Choroid plexus epithelial cell (primary cell): ENCODE results near the gene FKBP10.
A peak's percentile ranks its signal among the peaks of the same experiment; 100 is the strongest.
"Not testable (repeated sequence)": the region's sequence is repeated elsewhere in the genome, so short reads cannot be mapped to it uniquely, and the experiment has no call there.

ENCODE experiments used
- DNase-seq: peaks from one replicate; pipeline ENCODE4 v3.0.0-alpha.2; 2010; ENCODE audit warnings: low read depth
- H3K4me3 ChIP-seq: 2 replicates; pipeline ENCODE4 v1.5.1; 2011; ENCODE audit warnings: low read depth, mild to moderate bottlenecking, control low read depth, low read length, moderate library complexity
- TF ChIP-seq, protein P1 (sequence below): conservative IDR thresholded peaks from 2 replicates; pipeline ENCODE4 v1.5.1; 2011; ENCODE audit warnings: low read depth, mild to moderate bottlenecking, control low read depth, inconsistent platforms, low read length, moderate library complexity

Gene FKBP10

DNA sequence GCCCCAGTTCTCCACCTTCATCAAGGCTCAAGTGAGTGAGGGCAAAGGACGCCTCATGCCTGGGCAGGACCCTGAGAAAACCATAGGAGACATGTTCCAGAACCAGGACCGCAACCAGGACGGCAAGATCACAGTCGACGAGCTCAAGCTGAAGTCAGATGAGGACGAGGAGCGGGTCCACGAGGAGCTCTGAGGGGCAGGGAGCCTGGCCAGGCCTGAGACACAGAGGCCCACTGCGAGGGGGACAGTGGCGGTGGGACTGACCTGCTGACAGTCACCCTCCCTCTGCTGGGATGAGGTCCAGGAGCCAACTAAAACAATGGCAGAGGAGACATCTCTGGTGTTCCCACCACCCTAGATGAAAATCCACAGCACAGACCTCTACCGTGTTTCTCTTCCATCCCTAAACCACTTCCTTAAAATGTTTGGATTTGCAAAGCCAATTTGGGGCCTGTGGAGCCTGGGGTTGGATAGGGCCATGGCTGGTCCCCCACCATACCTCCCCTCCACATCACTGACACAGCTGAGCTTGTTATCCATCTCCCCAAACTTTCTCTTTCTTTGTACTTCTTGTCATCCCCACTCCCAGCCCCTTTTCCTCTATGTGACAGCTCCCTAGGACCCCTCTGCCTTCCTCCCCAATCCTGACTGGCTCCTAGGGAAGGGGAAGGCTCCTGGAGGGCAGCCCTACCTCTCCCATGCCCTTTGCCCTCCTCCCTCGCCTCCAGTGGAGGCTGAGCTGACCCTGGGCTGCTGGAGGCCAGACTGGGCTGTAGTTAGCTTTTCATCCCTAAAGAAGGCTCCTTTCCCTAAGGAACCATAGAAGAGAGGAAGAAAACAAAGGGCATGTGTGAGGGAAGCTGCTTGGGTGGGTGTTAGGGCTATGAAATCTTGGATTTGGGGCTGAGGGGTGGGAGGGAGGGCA, 9.7 kb downstream of the FKBP10 start:
- TF ChIP-seq, protein P1, sequence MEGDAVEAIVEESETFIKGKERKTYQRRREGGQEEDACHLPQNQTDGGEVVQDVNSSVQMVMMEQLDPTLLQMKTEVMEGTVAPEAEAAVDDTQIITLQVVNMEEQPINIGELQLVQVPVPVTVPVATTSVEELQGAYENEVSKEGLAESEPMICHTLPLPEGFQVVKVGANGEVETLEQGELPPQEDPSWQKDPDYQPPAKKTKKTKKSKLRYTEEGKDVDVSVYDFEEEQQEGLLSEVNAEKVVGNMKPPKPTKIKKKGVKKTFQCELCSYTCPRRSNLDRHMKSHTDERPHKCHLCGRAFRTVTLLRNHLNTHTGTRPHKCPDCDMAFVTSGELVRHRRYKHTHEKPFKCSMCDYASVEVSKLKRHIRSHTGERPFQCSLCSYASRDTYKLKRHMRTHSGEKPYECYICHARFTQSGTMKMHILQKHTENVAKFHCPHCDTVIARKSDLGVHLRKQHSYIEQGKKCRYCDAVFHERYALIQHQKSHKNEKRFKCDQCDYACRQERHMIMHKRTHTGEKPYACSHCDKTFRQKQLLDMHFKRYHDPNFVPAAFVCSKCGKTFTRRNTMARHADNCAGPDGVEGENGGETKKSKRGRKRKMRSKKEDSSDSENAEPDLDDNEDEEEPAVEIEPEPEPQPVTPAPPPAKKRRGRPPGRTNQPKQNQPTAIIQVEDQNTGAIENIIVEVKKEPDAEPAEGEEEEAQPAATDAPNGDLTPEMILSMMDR: no peak

DNA sequence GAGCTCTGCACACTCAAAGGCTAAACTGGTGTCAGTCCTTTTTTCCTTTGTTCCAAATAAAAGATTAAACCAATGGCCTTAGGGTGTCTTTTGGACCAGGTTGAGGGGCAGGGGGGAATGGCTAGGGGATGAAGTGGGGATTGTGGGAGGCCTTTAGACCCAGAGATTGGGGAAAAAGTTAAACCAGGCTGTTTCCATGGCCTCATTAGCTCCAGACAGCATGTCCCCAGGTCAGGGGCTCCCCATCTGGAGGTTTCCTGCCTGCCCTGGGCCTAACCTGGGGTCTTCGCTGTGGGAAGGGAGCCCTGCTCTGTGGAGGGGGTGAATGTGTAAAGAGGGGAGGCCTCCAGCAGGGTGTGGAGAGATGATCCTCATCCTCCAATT, 10.3 kb downstream of the FKBP10 start:
- TF ChIP-seq, protein P1: no peak
- H3K4me3 ChIP-seq: no peak overlapping the region
- DNase-seq: no peak

More for the DNA sequence above, 9.7 kb downstream of the FKBP10 start:
- H3K4me3 ChIP-seq: no peak overlapping the region
- DNase-seq: no peak

DNA sequence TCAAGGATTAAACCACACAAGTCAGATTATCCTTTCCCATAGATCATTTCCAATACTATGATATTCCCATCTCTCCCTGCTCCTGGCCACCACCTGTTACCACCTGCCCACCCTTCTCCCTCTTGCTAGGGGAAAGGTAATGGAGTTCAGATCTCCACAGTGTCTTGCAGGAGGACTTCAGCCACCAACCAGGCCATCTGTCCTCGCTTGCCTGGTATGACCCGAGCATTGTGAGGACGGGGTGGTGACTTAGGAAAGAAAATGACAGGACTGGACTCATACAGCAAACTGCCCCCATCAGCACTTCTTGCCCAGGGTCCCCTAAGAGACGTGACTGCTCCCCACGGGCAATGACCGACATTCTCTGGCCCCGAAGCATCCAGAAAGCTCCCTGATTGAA, 10.8 kb downstream of the FKBP10 start:
- no peak overlapping the region for H3K4me3 ChIP-seq
- TF ChIP-seq, protein P1: no peak
- DNase-seq: no peak

DNA sequence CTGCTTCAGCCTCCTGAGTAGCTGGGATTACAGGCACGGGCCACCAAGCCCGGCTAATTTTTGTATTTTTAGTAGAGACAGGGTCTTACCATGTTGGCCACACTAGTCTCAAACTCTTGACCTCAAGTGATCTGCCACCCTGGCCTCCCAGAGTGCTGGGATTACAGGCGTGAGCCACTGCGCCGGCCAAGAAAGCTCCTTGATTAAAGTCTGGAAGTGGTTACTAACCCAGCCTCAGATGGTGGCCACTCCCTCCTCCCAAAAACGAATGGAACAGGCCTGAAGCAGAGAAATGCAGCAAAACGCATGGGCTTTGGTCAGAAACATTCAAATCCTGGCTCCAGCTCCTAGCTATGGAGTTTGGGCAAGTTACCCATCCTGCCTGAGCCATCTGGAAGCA, 11.3 kb downstream of the FKBP10 start:
- no peak overlapping the region for H3K4me3 ChIP-seq
- TF ChIP-seq, protein P1: no peak
- DNase-seq: no peak

DNA sequence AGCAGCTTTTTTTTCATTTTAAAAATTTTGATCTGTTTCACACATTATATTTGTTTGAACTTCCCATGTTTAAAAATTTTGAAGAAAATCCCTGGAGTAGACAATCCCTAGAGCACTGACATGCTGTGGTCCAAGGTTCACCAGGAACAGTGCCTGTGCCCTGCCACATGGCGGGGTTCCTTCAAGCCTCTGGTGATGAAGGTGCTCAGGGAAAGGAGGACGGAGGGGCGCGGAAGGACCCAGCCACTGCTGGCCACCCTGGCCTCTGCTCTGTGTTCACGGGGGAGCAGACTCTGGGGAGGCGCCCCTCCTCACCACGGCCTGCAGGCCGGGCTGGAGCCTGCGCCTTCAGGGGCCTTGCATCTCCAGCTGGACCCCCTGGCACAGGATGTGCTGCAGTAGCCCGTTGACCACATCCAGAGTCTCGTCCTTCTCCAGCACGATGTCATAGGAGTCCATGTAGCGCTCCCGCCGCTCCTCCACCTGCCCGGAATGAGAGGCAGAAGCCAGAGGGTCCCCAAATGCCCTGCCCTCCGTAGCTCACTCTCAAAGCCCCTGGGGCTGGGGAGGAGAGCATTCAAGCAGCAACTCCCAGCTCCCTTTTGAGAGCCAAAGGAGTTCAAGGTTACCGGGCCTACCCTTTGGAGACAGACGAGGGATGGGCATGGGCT, 12.5 kb downstream of the FKBP10 start:
- TF ChIP-seq, protein P1: no peak
- no peak for DNase-seq
- H3K4me3 ChIP-seq: no peak overlapping the region

DNA sequence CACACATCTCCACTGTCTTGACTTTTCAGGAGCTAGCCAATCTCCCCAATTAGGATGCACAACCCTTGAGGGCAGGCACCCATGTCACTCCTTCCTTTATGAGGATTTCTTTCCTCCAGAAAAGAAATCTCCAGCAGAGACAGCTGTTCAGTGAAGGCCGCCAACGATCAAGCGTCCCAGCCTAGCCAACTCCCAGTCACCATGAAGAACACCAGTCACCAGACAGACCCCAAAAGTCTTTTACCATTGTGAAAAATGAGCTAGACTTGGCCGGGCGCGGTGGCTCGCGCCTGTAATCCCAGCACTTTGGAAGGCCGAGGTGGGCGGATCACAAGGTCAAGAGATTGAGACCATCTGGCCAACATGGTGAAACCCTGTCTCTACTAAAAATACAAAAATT, 17.2 kb downstream of the FKBP10 start:
- not testable (repeated sequence) for H3K4me3 ChIP-seq, DNase-seq

DNA sequence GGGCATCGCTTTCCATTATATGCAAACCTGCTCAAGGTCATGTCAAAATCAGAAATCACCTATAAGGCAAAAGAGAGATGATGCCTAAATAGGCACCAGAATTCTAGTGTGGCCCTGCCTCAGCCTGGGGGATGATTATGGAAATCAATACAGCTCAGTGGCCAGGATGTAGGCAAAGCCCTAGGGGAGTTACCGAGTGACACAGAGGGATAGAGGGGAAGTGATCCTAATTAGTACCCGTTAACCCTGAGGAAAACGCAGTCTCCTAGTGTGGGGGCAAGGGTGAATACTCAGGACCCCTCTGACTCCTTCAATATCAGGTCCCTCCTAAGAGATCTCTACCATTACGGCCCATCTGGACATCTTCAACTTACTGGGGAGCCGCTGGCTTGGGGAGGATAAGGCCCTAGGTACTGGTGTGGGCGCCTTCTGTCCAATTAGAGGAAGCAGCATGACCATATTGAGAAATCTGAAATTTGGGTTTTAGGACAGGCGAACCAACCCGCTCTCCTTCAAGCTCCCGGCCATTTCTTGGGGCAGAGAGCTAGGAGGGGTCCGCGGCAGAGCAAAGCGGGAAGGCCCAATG, 22.5 kb downstream of the FKBP10 start:
- H3K4me3 ChIP-seq: peak overlapping the region; percentile 78
- no peak for DNase-seq
- TF ChIP-seq, protein P1: no peak
